Osteocyte (in vitro differentiated cells): ENCODE measurements around the gene CD82. TPM values are rescaled to one million over a fixed set of nuclear protein-coding genes. Genes with fewer than 3 reads are reported as not detected.

Experiments
- DNase-seq: peaks from one replicate; pipeline ENCODE4 v3.0.0; 2021; ENCODE audit warnings: mixed read lengths; ENCODE audit not compliant: unreplicated experiment; ENCODE audit errors: extremely low spot score
- H3K27ac Mint-ChIP-seq: one replicate; pipeline ENCODE4 v1.8.0; 2021; ENCODE audit warnings: mild to moderate bottlenecking, mixed read lengths; ENCODE audit not compliant: unreplicated experiment
- H3K27me3 Mint-ChIP-seq: one replicate; pipeline ENCODE4 v1.8.0; 2021; ENCODE audit warnings: mixed read lengths; ENCODE audit not compliant: unreplicated experiment
- H3K36me3 Mint-ChIP-seq: one replicate; pipeline ENCODE4 v1.8.0; 2021; ENCODE audit warnings: mixed read lengths; ENCODE audit not compliant: unreplicated experiment
- H3K4me1 Mint-ChIP-seq: one replicate; pipeline ENCODE4 v1.8.0; 2021; ENCODE audit warnings: mixed read lengths; ENCODE audit not compliant: unreplicated experiment
- H3K4me3 Mint-ChIP-seq: one replicate; pipeline ENCODE4 v1.8.0; 2021; ENCODE audit warnings: mild to moderate bottlenecking, moderate library complexity, mixed read lengths; ENCODE audit not compliant: unreplicated experiment
- H3K9me3 Mint-ChIP-seq: one replicate; pipeline ENCODE4 v1.8.0; 2021; ENCODE audit warnings: mixed read lengths; ENCODE audit not compliant: unreplicated experiment
- total RNA-seq: library from RNA; stranded (reverse); gene quantifications from 2 replicates; pipeline ENCODE4 v1.2.1, GENCODE V29; 2021
- TF ChIP-seq, protein P1 (sequence below): fragments of 200-600 bp; sonication (generic); IDR thresholded peaks from 2 replicates; pipeline ENCODE4 v1.5.0; 2021; ENCODE audit warnings: antibody characterized with exemption, mild to moderate bottlenecking, moderate library complexity

The CD82 gene
- total RNA-seq, 1 donor from 2014 or later: 34.6 TPM

- no peak for DNase-seq
- Mint-ChIP-seq H3K4me3 (no peak overlapping the region), H3K27me3 (peaks cover 68% of the 10 kb centered on the region), H3K4me1 (peaks cover 2% of the 10 kb centered on the region), H3K36me3 (no peaks in the 10 kb centered on the region), H3K27ac (no peak overlapping the region), H3K9me3 (no peaks in the 10 kb centered on the region)
- TF ChIP-seq, protein P1, sequence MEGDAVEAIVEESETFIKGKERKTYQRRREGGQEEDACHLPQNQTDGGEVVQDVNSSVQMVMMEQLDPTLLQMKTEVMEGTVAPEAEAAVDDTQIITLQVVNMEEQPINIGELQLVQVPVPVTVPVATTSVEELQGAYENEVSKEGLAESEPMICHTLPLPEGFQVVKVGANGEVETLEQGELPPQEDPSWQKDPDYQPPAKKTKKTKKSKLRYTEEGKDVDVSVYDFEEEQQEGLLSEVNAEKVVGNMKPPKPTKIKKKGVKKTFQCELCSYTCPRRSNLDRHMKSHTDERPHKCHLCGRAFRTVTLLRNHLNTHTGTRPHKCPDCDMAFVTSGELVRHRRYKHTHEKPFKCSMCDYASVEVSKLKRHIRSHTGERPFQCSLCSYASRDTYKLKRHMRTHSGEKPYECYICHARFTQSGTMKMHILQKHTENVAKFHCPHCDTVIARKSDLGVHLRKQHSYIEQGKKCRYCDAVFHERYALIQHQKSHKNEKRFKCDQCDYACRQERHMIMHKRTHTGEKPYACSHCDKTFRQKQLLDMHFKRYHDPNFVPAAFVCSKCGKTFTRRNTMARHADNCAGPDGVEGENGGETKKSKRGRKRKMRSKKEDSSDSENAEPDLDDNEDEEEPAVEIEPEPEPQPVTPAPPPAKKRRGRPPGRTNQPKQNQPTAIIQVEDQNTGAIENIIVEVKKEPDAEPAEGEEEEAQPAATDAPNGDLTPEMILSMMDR: no peak
Measured at GRCh38 chr11:44651535-44652155, 86.2 kb downstream of the CD82 start.

- Mint-ChIP-seq H3K4me3 (no peak overlapping the region), H3K4me1 (peaks cover 2% of the 10 kb centered on the region), H3K27ac (no peak overlapping the region), H3K9me3 (no peaks in the 10 kb centered on the region), H3K27me3 (peaks cover 60% of the 10 kb centered on the region), H3K36me3 (no peaks in the 10 kb centered on the region)
- DNase-seq: no peak
- TF ChIP-seq, protein P1: no peak
Measured at GRCh38 chr11:44652901-44653644, 87.6 kb downstream of the CD82 start.

DNA sequence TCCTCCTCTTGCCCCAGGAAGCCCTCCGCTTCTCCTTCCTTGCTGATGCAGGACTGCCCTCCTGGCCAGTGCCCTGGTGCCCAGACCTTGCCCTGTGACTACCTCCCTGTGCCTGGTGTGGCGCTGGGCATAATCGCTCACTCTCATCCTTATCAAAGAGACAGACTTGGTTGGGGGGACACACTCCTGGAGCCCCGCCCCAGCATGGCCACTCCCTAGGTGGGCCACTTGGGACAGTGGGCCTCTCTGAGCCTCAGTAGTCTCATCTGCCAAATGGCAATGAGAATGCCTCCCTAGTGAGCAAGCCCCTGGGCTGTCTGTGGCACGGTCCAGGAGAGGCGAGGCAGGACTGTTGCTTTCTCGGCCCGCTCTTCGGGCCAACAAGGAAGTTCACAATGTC is 88.6 kb downstream of the CD82 start:
- TF ChIP-seq, protein P1: no peak
- DNase-seq: no peak
- no peak overlapping the region for H3K4me3 Mint-ChIP-seq
- no peaks in the 10 kb centered on the region for H3K36me3 Mint-ChIP-seq
- H3K27me3 Mint-ChIP-seq: peaks cover 62% of the 10 kb centered on the region
- peaks cover 2% of the 10 kb centered on the region for H3K4me1 Mint-ChIP-seq
- no peak overlapping the region for H3K27ac Mint-ChIP-seq
- H3K9me3 Mint-ChIP-seq: no peaks in the 10 kb centered on the region

- Mint-ChIP-seq H3K4me3 (no peak overlapping the region), H3K4me1 (peaks cover 2% of the 10 kb centered on the region), H3K9me3 (no peaks in the 10 kb centered on the region), H3K27ac (no peak overlapping the region), H3K36me3 (no peaks in the 10 kb centered on the region), H3K27me3 (peaks cover 62% of the 10 kb centered on the region)
- no peak for DNase-seq
- TF ChIP-seq, protein P1: no peak
Measured at GRCh38 chr11:44654596-44654995, 89.1 kb downstream of the CD82 start.

- no peaks in the 10 kb centered on the region for H3K9me3 Mint-ChIP-seq
- H3K36me3 Mint-ChIP-seq: no peaks in the 10 kb centered on the region
- TF ChIP-seq, protein P1: no peak
- H3K27ac Mint-ChIP-seq: no peak overlapping the region
- no peak overlapping the region for H3K4me3 Mint-ChIP-seq
- DNase-seq: no peak
- H3K27me3 Mint-ChIP-seq: peaks cover 50% of the 10 kb centered on the region
- no peaks in the 10 kb centered on the region for H3K4me1 Mint-ChIP-seq
Measured at GRCh38 chr11:44657836-44658505, 92.5 kb downstream of the CD82 start.
